Measurements from ENCODE around the gene GPA33. TPM values are rescaled to one million over a fixed set of nuclear protein-coding genes. Genes with fewer than 3 reads are reported as not detected.

The GPA33 gene
- total RNA-seq, 4 donors from 2014 or later = not detected

DNA sequence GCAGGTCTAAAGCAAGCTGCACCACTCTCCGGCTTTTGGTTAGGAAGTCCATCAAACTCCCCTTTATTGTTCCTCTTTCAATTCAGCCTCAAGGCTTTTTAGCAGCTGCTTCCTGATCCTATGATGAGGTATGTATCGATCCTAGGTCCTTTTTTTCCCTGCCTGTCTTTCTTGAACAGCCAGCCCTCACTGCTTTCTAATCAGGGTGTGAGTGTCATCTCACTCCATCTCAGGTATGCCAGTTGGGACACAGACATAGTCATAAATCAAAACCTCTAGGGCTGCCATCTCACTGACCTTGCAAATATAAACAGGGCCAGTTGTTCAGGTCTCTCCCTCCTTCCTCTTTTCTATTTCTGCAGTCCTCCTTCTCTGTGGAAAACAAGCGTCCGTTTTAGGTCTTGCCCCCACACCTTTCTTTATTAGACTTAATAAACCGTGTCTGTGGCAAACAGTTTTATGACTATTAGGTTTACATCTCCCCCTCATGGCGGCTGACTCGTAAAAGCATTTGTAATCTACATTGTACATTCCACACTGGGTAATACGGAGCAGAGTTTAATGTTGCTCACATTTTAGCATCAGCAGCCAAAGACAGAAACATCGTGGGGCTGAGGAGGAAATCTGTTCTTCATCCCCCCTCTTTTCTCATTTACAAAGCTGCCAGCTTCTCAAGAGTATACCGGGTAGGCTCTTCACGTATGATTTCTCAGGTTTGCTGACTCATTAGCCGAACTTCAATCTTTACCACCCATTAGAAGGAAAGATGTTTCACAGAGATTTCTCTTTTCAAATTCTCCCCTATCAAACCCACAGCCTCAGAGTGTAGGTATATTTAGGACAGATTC is 15.3 kb upstream of the GPA33 start:
- WGBS, 2 donors = 60 to 69% methylated on average over 12 of the region's 12 CpGs
- Histone ChIP-seq H3K36me3 (no peaks in the 10 kb centered on the region), H3K27ac (no peak overlapping the region), H3K4me1 (no peaks in the 10 kb centered on the region), H3K9me3 (no peaks in the 10 kb centered on the region), H3K27me3 (no peaks in the 10 kb centered on the region), H3K4me3 (replicated peaks in 1 of 3) (no peak overlapping the region)
- no peak for DNase-seq
- TF ChIP-seq POLR2A (IDR thresholded peaks at IDR 0.05) = no peak
- TF ChIP-seq, protein P1, sequence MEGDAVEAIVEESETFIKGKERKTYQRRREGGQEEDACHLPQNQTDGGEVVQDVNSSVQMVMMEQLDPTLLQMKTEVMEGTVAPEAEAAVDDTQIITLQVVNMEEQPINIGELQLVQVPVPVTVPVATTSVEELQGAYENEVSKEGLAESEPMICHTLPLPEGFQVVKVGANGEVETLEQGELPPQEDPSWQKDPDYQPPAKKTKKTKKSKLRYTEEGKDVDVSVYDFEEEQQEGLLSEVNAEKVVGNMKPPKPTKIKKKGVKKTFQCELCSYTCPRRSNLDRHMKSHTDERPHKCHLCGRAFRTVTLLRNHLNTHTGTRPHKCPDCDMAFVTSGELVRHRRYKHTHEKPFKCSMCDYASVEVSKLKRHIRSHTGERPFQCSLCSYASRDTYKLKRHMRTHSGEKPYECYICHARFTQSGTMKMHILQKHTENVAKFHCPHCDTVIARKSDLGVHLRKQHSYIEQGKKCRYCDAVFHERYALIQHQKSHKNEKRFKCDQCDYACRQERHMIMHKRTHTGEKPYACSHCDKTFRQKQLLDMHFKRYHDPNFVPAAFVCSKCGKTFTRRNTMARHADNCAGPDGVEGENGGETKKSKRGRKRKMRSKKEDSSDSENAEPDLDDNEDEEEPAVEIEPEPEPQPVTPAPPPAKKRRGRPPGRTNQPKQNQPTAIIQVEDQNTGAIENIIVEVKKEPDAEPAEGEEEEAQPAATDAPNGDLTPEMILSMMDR (IDR thresholded peaks at IDR 0.05) = no peak
- intact Hi-C loops (cut with DNase I) = no loop called here

DNA sequence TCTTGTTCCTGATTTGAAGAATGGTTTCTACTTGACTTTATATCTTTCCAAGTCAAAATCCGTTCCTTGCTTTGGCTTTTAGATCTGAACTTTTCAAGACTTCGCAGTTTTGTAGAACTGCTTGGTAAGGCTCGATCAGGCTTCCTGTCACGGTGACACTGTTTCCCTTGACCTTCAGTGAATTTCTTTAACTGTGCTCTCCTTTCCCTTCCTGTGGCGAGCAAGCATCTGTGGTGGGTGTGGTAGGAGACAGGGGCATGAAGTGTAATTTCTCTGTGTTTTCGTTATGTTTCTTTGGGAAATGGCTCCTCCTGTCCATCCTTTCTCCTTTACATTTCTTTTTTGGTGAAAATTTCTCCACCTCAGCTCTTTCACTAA is 14.1 kb upstream of the GPA33 start:
- TF ChIP-seq, protein P1 (IDR thresholded peaks at IDR 0.05) = no peak
- no peak for TF ChIP-seq POLR2A (IDR thresholded peaks at IDR 0.05)
- 76% methylated on average over 6 of the region's 6 CpGs for WGBS, 2 donors
- no peak for DNase-seq
- Histone ChIP-seq H3K27ac (no peak overlapping the region), H3K4me3 (replicated peaks in 1 of 3) (no peak overlapping the region), H3K36me3 (no peaks in the 10 kb centered on the region), H3K27me3 (no peaks in the 10 kb centered on the region), H3K4me1 (no peaks in the 10 kb centered on the region), H3K9me3 (no peaks in the 10 kb centered on the region)
- intact Hi-C loops (cut with DNase I) = no loop called here

DNA sequence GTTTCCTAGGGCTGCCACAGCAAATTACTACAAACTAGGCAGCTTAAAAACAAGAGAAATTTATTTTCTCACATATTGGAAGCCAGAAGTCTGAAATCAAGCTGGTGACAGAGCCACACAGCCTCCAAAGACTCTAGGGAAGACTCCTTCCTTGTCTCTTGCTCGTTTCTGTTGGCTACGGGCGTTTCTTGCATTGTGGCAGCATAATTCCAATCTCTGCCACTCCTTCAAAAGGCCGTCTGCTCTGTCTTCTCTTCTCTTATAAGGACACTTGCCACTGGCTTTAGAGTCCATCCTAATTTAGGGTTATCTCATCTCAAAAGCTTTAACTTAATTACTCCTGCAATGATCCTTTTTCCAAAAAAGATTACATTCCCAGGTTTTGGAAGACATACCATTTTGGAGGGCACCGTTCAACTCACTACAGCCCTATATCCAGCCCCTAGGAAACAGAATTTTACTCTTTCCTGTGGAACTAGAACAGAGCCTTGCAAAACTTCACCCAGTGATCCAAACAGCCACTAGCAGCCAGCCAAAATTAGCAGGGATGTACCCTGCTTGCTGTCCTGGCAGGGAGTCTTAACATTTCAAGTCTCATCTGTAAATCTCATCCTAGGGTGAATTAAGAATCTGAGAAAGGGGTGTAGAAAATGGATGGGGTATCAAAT is 12.9 kb upstream of the GPA33 start:
- Histone ChIP-seq H3K36me3 (no peaks in the 10 kb centered on the region), H3K4me1 (no peaks in the 10 kb centered on the region), H3K27me3 (no peaks in the 10 kb centered on the region), H3K4me3 (replicated peaks in 1 of 3) (no peak overlapping the region), H3K27ac (no peak overlapping the region), H3K9me3 (no peaks in the 10 kb centered on the region)
- intact Hi-C loops (cut with DNase I) = no loop called here
- no peak for DNase-seq
- TF ChIP-seq, protein P1 (IDR thresholded peaks at IDR 0.05) = no peak
- TF ChIP-seq POLR2A (IDR thresholded peaks at IDR 0.05) = no peak
- 77 to 79% methylated on average over 5 of the region's 5 CpGs for WGBS, 2 donors

DNA sequence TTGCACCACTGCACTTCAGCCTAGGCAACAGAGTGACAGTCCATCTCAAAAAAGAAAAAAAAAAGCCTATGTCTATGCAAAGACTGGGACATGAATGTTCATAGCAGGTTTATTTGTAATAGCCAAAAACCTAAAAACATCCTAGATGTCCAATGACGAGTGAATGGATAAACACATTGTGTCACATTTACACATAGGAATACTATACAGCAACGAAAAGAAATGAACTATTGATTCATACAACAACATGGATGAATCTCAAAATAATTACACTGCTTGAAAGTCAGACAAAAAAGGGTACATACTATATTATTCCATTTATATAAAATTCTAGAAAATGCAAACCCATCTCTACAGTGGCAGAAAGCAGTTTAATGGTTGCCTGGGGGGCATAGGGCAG is 11.6 kb upstream of the GPA33 start:
- Histone ChIP-seq H3K36me3 (no peaks in the 10 kb centered on the region), H3K4me1 (no peaks in the 10 kb centered on the region), H3K27me3 (no peaks in the 10 kb centered on the region), H3K4me3 (replicated peaks in 1 of 3) (no peak overlapping the region), H3K9me3 (no peaks in the 10 kb centered on the region), H3K27ac (no peak overlapping the region)
- intact Hi-C loops (cut with DNase I) = no loop called here
- TF ChIP-seq, protein P1 (IDR thresholded peaks at IDR 0.05) = no peak
- no peak for TF ChIP-seq POLR2A (IDR thresholded peaks at IDR 0.05)
- no peak for DNase-seq
- 75 to 91% methylated on average over 2 of the region's 2 CpGs for WGBS, 2 donors

DNA sequence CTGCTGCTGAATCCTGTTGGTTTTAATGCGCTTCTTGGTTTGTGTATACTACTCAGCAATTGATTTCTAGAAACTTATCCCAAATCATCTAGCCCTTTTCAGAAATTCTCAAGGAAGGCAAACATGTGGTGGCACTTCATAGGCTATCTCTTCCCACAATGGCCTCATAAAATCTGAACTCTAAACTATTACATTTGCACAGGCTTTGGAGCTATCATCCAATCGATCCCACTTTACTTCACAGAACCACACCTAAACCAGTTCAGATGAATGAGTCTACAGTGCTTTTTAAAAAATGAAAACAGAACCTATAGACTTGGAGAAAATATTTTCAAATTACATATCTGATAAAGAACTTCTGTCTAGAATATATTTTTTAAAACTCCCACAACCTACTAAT is 10.6 kb upstream of the GPA33 start:
- Histone ChIP-seq H3K27ac (no peak overlapping the region), H3K27me3 (no peaks in the 10 kb centered on the region), H3K4me1 (no peaks in the 10 kb centered on the region), H3K9me3 (no peaks in the 10 kb centered on the region), H3K36me3 (no peaks in the 10 kb centered on the region), H3K4me3 (replicated peaks in 1 of 3) (no peak overlapping the region)
- no peak for TF ChIP-seq POLR2A (IDR thresholded peaks at IDR 0.05)
- TF ChIP-seq, protein P1 (IDR thresholded peaks at IDR 0.05) = no peak
- 93 to 94% methylated on average over 2 of the region's 2 CpGs for WGBS, 2 donors
- no peak for DNase-seq
- intact Hi-C loops (cut with DNase I) = no loop called here
